ENCODE results near the gene MYH13. TPM values are rescaled to one million over a fixed set of nuclear protein-coding genes. Genes with fewer than 3 reads are reported as not detected.

The MYH13 gene
- total RNA-seq, 1 experiment from 2014 or later: not detected

- Mint-ChIP-seq H3K4me1 (ENCODE audit: insufficient read depth, unreplicated experiment) (no peaks in the 10 kb centered on the region), H3K4me3 (ENCODE audit: unreplicated experiment) (no peak overlapping the region), H3K27me3 (ENCODE audit: insufficient read depth, unreplicated experiment) (no peaks in the 10 kb centered on the region), H3K9me3 (ENCODE audit: unreplicated experiment) (peaks cover 17% of the 10 kb centered on the region), H3K36me3 (ENCODE audit: insufficient read depth, unreplicated experiment) (no peaks in the 10 kb centered on the region), H3K27ac (ENCODE audit: low read depth, unreplicated experiment) (no peak overlapping the region)
- TF ChIP-seq, protein P1, sequence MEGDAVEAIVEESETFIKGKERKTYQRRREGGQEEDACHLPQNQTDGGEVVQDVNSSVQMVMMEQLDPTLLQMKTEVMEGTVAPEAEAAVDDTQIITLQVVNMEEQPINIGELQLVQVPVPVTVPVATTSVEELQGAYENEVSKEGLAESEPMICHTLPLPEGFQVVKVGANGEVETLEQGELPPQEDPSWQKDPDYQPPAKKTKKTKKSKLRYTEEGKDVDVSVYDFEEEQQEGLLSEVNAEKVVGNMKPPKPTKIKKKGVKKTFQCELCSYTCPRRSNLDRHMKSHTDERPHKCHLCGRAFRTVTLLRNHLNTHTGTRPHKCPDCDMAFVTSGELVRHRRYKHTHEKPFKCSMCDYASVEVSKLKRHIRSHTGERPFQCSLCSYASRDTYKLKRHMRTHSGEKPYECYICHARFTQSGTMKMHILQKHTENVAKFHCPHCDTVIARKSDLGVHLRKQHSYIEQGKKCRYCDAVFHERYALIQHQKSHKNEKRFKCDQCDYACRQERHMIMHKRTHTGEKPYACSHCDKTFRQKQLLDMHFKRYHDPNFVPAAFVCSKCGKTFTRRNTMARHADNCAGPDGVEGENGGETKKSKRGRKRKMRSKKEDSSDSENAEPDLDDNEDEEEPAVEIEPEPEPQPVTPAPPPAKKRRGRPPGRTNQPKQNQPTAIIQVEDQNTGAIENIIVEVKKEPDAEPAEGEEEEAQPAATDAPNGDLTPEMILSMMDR (IDR thresholded peaks at IDR 0.05; ENCODE audit: unreplicated experiment): no peak
- intact Hi-C loops (cut with micrococcal nuclease): no loop called here
- POLR2A ChIA-PET: no interaction called here
- BruUV-seq (replicated peaks): no TSS peak
- CTCF ChIA-PET: interaction anchor here (0.7 to 0.8 kb wide), 2 partner anchors 17 to 264 kb away, joined by 3 read pairs; no protein-coding TSS in a partner anchor
- no peak for DNase-seq (ENCODE audit: unreplicated experiment)
Observed at GRCh38 chr17:10352893-10353292, 19.9 kb downstream of the MYH13 start.

DNA sequence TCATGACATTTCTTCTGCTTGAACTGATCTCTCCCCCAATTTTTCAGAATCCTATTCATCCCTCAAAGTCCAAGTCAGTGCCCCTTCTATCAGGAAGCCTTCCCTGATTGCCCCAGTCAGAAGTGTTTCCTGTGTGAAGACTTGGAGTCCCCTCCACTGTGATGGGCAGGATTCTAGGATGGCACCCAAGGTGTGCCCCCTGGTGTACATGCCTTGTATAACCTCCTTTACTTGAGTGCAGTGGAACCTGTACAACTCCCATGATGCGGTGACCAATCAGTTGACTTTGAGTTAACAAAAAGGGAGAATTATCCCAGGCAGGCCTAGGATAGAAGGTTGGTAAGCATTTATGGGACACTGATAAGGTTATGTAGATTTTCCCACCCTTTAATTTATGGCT, 23.4 kb downstream of the MYH13 start:
- TF ChIP-seq, protein P1 (IDR thresholded peaks at IDR 0.05; ENCODE audit: unreplicated experiment): no peak
- CTCF ChIA-PET: interaction anchor here (0.7 kb wide), 1 partner anchor 10 kb away, joined by 4 read pairs; no protein-coding TSS in a partner anchor
- POLR2A ChIA-PET: no interaction called here
- H3K36me3 Mint-ChIP-seq (ENCODE audit: insufficient read depth, unreplicated experiment): no peaks in the 10 kb centered on the region
- no peak overlapping the region for H3K4me3 Mint-ChIP-seq (ENCODE audit: unreplicated experiment)
- no peak overlapping the region for H3K27ac Mint-ChIP-seq (ENCODE audit: low read depth, unreplicated experiment)
- no TSS peak for BruUV-seq (replicated peaks)
- intact Hi-C loops (cut with micrococcal nuclease): no loop called here
- H3K4me1 Mint-ChIP-seq (ENCODE audit: insufficient read depth, unreplicated experiment): no peaks in the 10 kb centered on the region
- peaks cover 17% of the 10 kb centered on the region for H3K9me3 Mint-ChIP-seq (ENCODE audit: unreplicated experiment)
- H3K27me3 Mint-ChIP-seq (ENCODE audit: insufficient read depth, unreplicated experiment): no peaks in the 10 kb centered on the region
- no peak for DNase-seq (ENCODE audit: unreplicated experiment)

DNA sequence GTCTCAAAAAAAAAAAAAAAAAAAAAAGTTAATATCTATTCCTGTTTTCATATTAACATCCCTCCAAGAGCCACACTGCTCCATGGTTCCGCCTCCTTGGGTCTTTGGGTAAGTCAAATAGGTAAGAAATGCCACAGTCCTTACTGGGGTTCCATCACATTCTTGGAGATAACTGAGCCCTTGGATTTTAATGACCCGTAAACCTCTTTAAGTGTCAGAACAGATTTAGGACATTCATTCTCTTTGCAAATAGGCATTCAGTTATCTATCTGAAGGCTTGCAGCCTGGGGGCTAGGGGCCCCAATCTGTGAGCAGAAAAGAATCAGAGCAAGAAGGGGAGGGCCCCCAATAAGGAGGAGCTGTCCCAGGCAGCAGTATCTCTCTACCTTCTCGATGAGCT, 28.0 kb downstream of the MYH13 start:
- DNase-seq (ENCODE audit: unreplicated experiment): no peak
- ChIA-PET CTCF (interaction anchor here (1.1 kb wide), 2 partner anchors 14 to 18 kb away, joined by 4 to 5 read pairs; no protein-coding TSS in a partner anchor), POLR2A (no interaction called here)
- no TSS peak for BruUV-seq (replicated peaks)
- H3K36me3 Mint-ChIP-seq (ENCODE audit: insufficient read depth, unreplicated experiment): no peaks in the 10 kb centered on the region
- H3K9me3 Mint-ChIP-seq (ENCODE audit: unreplicated experiment): peaks cover 5% of the 10 kb centered on the region
- H3K27me3 Mint-ChIP-seq (ENCODE audit: insufficient read depth, unreplicated experiment): no peaks in the 10 kb centered on the region
- no peak overlapping the region for H3K4me3 Mint-ChIP-seq (ENCODE audit: unreplicated experiment)
- H3K4me1 Mint-ChIP-seq (ENCODE audit: insufficient read depth, unreplicated experiment): no peaks in the 10 kb centered on the region
- TF ChIP-seq, protein P1 (IDR thresholded peaks at IDR 0.05; ENCODE audit: unreplicated experiment): no peak
- H3K27ac Mint-ChIP-seq (ENCODE audit: low read depth, unreplicated experiment): no peak overlapping the region
- intact Hi-C loops (cut with micrococcal nuclease): no loop called here

- TF ChIP-seq, protein P1 (IDR thresholded peaks at IDR 0.05; ENCODE audit: unreplicated experiment): no peak
- ChIA-PET POLR2A (no interaction called here), CTCF (interaction anchor here (0.6 kb wide), 1 partner anchor 575 kb away, joined by 4 read pairs; no protein-coding TSS in a partner anchor)
- H3K36me3 Mint-ChIP-seq (ENCODE audit: insufficient read depth, unreplicated experiment): no peaks in the 10 kb centered on the region
- no peaks in the 10 kb centered on the region for H3K27me3 Mint-ChIP-seq (ENCODE audit: insufficient read depth, unreplicated experiment)
- no peak overlapping the region for H3K27ac Mint-ChIP-seq (ENCODE audit: low read depth, unreplicated experiment)
- H3K9me3 Mint-ChIP-seq (ENCODE audit: unreplicated experiment): no peaks in the 10 kb centered on the region
- no peak for DNase-seq (ENCODE audit: unreplicated experiment)
- intact Hi-C loops (cut with micrococcal nuclease): no loop called here
- H3K4me3 Mint-ChIP-seq (ENCODE audit: unreplicated experiment): no peak overlapping the region
- no peaks in the 10 kb centered on the region for H3K4me1 Mint-ChIP-seq (ENCODE audit: insufficient read depth, unreplicated experiment)
- no TSS peak for BruUV-seq (replicated peaks)
Observed at GRCh38 chr17:10339051-10339450, 33.8 kb downstream of the MYH13 start.

All from MCF 10A (cell line).